HL-60 (cell line): ENCODE measurements around the gene ABCC2.

Source experiments
- CTCF ChIP-seq: IDR thresholded peaks from one replicate; pipeline ENCODE4 v1.5.1; 2011; ENCODE audit warnings: low read length, control low read depth, inconsistent platforms; ENCODE audit not compliant: insufficient read depth
- POLR2AphosphoS5 ChIP-seq: IDR thresholded peaks from 2 replicates; pipeline ENCODE4 v1.6.1; 2012; ENCODE audit warnings: low read depth
- REST ChIP-seq: IDR thresholded peaks from 2 replicates; pipeline ENCODE4 v1.6.1; 2012; ENCODE audit warnings: low read depth; ENCODE audit not compliant: insufficient replicate concordance

- TF ChIP-seq CTCF (no peak), POLR2AphosphoS5 (no peak), REST (no peak)
Measured at GRCh38 chr10:99748823-99749451, 33.5 kb upstream of the ABCC2 start.
